GM13976 (cell line): Measurements from ENCODE around the gene CDKN2B-AS1.

Source experiments
- DNase-seq: peaks from one replicate; pipeline ENCODE4 v3.0.0; 2012; ENCODE audit warnings: low spot score
- CTCF ChIP-seq: IDR thresholded peaks from 2 replicates; pipeline ENCODE4 v1.5.1; 2012; ENCODE audit warnings: borderline replicate concordance, mild to moderate bottlenecking; ENCODE audit not compliant: insufficient read depth; ENCODE audit errors: extremely low read depth, missing control alignments, control extremely low read depth
- in situ Hi-C: fragments of 300-500 bp; cut with MboI; formaldehyde crosslinking; loops from one replicate; pipeline ENCODE4 v1.12.0; 2022; ENCODE audit warnings: low sequenced_read_pairs, mixed read lengths, inconsistent platforms; ENCODE audit not compliant: unreplicated experiment

The CDKN2B-AS1 gene

GRCh38 chr9:22148528-22148875 lies 153.9 kb downstream of the CDKN2B-AS1 start:
- DNase-seq, result no peak
- in situ Hi-C loops, result no loop called here
- no peak for TF ChIP-seq CTCF

GRCh38 chr9:22148876-22149637 lies 154.5 kb downstream of the CDKN2B-AS1 start:
- DNase-seq, result no peak
- in situ Hi-C loops, result no loop called here
- TF ChIP-seq CTCF, result no peak

- in situ Hi-C loops, result no loop called here
- no peak for TF ChIP-seq CTCF
- DNase-seq, result no peak
Measured at GRCh38 chr9:22154064-22154463, 159.5 kb downstream of the CDKN2B-AS1 start.

GRCh38 chr9:22156586-22156985 lies 162.0 kb downstream of the CDKN2B-AS1 start:
- TF ChIP-seq CTCF, result no peak
- in situ Hi-C loops, result no loop called here
- no peak for DNase-seq

- no peak for DNase-seq
- TF ChIP-seq CTCF, result no peak
- in situ Hi-C loops, result no loop called here
Measured at GRCh38 chr9:22157276-22157675, 162.7 kb downstream of the CDKN2B-AS1 start.

- no peak for DNase-seq
- in situ Hi-C loops, result no loop called here
- TF ChIP-seq CTCF, result no peak
Measured at GRCh38 chr9:22157828-22158227, 163.2 kb downstream of the CDKN2B-AS1 start.

GRCh38 chr9:22158271-22158670 lies 163.7 kb downstream of the CDKN2B-AS1 start:
- in situ Hi-C loops, result no loop called here
- no peak for DNase-seq
- TF ChIP-seq CTCF, result no peak
